ENCODE results near the gene IGSF21.

DNA sequence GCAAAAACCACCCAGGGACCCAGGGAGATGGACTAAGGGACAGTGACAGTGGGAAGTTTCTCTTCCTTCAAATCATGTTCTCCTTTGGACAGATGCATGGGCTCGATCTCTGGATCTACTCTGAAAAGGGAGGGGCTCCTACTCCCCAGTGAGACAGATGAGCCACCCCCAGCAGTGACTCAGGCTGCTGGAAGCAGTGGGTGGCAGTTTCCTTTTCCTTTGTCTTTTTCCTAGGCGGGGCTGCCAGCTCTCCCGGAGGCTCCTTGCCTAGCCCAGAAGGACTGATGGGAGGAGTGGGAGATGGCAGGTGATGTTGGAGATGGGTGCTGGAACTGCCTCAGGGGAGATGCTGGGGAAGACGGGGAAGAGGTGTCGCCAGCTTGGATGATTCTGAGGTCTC, 41.0 kb upstream of the IGSF21 start:
- TF ChIP-seq ZNF121 (CRISPR knock-in tag; IDR thresholded peaks at IDR 0.05), result no peak
- TF ChIP-seq, protein P1, sequence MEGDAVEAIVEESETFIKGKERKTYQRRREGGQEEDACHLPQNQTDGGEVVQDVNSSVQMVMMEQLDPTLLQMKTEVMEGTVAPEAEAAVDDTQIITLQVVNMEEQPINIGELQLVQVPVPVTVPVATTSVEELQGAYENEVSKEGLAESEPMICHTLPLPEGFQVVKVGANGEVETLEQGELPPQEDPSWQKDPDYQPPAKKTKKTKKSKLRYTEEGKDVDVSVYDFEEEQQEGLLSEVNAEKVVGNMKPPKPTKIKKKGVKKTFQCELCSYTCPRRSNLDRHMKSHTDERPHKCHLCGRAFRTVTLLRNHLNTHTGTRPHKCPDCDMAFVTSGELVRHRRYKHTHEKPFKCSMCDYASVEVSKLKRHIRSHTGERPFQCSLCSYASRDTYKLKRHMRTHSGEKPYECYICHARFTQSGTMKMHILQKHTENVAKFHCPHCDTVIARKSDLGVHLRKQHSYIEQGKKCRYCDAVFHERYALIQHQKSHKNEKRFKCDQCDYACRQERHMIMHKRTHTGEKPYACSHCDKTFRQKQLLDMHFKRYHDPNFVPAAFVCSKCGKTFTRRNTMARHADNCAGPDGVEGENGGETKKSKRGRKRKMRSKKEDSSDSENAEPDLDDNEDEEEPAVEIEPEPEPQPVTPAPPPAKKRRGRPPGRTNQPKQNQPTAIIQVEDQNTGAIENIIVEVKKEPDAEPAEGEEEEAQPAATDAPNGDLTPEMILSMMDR (IDR thresholded peaks at IDR 0.05), result no peak

All from WTC11 (cell line).